ENCODE results near the gene CLIC5. TPM values are rescaled to one million over a fixed set of nuclear protein-coding genes. Genes with fewer than 3 reads are reported as not detected.

Gene CLIC5
- total and polyA plus RNA-seq, 12 donors = 0.94 to 5.6 (median 1.6) TPM

GRCh38 chr6:45949256-45949655, 66.4 kb downstream of the CLIC5 start:
- DNase-seq = no peak
- no peaks in the 10 kb centered on the region for H3K9me3 ChIP-seq (replicated peaks in 1 of 3)
- H3K4me3 ChIP-seq = no peak overlapping the region
- H3K4me1 ChIP-seq (replicated peaks in 1 of 2) = no peaks in the 10 kb centered on the region
- TF ChIP-seq POLR2A (IDR thresholded peaks at IDR 0.05) (no peak), CTCF (IDR thresholded peaks at IDR 0.05) (no peak)
- 43 to 65% (median 48%) methylated on average over 7 of the region's 7 CpGs for WGBS, 4 donors
- H3K27me3 ChIP-seq = no peaks in the 10 kb centered on the region
- H3K27ac ChIP-seq = no peak overlapping the region
- no peaks in the 10 kb centered on the region for H3K36me3 ChIP-seq (replicated peaks in 1 of 2)
- intact Hi-C loops (cut with DNase I) = no loop called here

GRCh38 chr6:45947807-45948206, 67.9 kb downstream of the CLIC5 start:
- no peak for TF ChIP-seq POLR2A (IDR thresholded peaks at IDR 0.05)
- TF ChIP-seq CTCF (IDR thresholded peaks at IDR 0.05) = no peak
- intact Hi-C loops (cut with DNase I) = no loop called here
- Histone ChIP-seq H3K4me1 (replicated peaks in 1 of 2) (no peaks in the 10 kb centered on the region), H3K9me3 (replicated peaks in 1 of 3) (no peaks in the 10 kb centered on the region), H3K27me3 (no peaks in the 10 kb centered on the region), H3K27ac (no peak overlapping the region), H3K4me3 (no peak overlapping the region), H3K36me3 (replicated peaks in 1 of 2) (no peaks in the 10 kb centered on the region)
- no peak for DNase-seq

- no peak for DNase-seq
- Histone ChIP-seq H3K9me3 (replicated peaks in 1 of 3) (no peaks in the 10 kb centered on the region), H3K36me3 (replicated peaks in 1 of 2) (no peaks in the 10 kb centered on the region), H3K27ac (no peak overlapping the region), H3K4me3 (no peak overlapping the region), H3K27me3 (no peaks in the 10 kb centered on the region), H3K4me1 (replicated peaks in 1 of 2) (no peaks in the 10 kb centered on the region)
- WGBS, 4 donors = 60 to 77% (median 68%) methylated on average over 5 to 6 of the region's 6 CpGs
- intact Hi-C loops (cut with DNase I) = no loop called here
- TF ChIP-seq POLR2A (IDR thresholded peaks at IDR 0.05) (no peak), CTCF (IDR thresholded peaks at IDR 0.05) (no peak)
Observed at GRCh38 chr6:45946887-45947286, 68.8 kb downstream of the CLIC5 start.

- TF ChIP-seq CTCF (IDR thresholded peaks at IDR 0.05) = peak in 2 of 6 experiments; percentile 20 to 30
- no peak for TF ChIP-seq POLR2A (IDR thresholded peaks at IDR 0.05)
- Histone ChIP-seq H3K27me3 (no peaks in the 10 kb centered on the region), H3K36me3 (replicated peaks in 1 of 2) (no peaks in the 10 kb centered on the region), H3K27ac (no peak overlapping the region), H3K9me3 (replicated peaks in 1 of 3) (no peaks in the 10 kb centered on the region), H3K4me1 (replicated peaks in 1 of 2) (no peaks in the 10 kb centered on the region), H3K4me3 (no peak overlapping the region)
- intact Hi-C loops (cut with DNase I) = no loop called here
- DNase-seq = peak in 5 of 7 donors; percentile 15 to 71 (median 26)
- WGBS, 4 donors = 52 to 75% (median 70%) methylated on average over 2 to 3 of the region's 3 CpGs
Observed at GRCh38 chr6:45946352-45946751, 69.3 kb downstream of the CLIC5 start.

All from adrenal gland (tissue), 12 donors.